ENCODE data around the gene FBXO38.

FBXO38 gene

GRCh38 chr5:148403344-148403743, 19.6 kb downstream of the FBXO38 start:
- DNase-seq (ENCODE audit: low read depth), result no peak

GRCh38 chr5:148406406-148406805, 22.6 kb downstream of the FBXO38 start:
- DNase-seq (ENCODE audit: low read depth), result no peak
- H3K4me3 ChIP-seq (ENCODE audit: low read depth, low read length), result no peak overlapping the region
- TF ChIP-seq, protein P1, sequence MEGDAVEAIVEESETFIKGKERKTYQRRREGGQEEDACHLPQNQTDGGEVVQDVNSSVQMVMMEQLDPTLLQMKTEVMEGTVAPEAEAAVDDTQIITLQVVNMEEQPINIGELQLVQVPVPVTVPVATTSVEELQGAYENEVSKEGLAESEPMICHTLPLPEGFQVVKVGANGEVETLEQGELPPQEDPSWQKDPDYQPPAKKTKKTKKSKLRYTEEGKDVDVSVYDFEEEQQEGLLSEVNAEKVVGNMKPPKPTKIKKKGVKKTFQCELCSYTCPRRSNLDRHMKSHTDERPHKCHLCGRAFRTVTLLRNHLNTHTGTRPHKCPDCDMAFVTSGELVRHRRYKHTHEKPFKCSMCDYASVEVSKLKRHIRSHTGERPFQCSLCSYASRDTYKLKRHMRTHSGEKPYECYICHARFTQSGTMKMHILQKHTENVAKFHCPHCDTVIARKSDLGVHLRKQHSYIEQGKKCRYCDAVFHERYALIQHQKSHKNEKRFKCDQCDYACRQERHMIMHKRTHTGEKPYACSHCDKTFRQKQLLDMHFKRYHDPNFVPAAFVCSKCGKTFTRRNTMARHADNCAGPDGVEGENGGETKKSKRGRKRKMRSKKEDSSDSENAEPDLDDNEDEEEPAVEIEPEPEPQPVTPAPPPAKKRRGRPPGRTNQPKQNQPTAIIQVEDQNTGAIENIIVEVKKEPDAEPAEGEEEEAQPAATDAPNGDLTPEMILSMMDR (IDR thresholded peaks at IDR 0.05; ENCODE audit: insufficient read depth, low read depth, low read length, missing control alignments), result no peak

More at GRCh38 chr5:148403344-148403743, 19.6 kb downstream of the FBXO38 start:
- TF ChIP-seq, protein P1 (IDR thresholded peaks at IDR 0.05; ENCODE audit: insufficient read depth, low read depth, low read length, missing control alignments), result no peak
- H3K4me3 ChIP-seq (ENCODE audit: low read depth, low read length), result no peak overlapping the region

- DNase-seq (ENCODE audit: low read depth), result no peak
Measured at GRCh38 chr5:148408092-148408491, 24.3 kb downstream of the FBXO38 start.

DNA sequence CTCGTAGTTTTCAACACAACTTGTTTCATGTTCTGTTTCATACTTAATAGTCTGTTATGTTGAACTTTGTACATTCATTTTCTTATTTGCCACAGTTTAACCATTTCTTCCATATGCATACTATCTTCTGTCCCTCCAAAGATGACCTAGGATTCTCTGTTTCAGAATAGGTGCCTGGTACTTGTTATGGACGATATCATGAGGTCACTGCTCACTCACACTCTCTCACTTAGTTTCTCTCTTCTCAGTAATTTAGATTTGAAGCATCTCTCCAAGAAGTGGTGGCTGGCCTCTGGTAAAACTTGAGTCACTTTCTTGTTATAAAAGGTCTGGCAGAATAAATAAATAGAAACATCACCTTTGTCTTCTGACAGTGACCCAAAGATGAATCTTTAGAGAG, 28.4 kb downstream of the FBXO38 start:
- no peak for DNase-seq (ENCODE audit: low read depth)
- TF ChIP-seq, protein P1 (IDR thresholded peaks at IDR 0.05; ENCODE audit: insufficient read depth, low read depth, low read length, missing control alignments), result no peak
- no peak overlapping the region for H3K4me3 ChIP-seq (ENCODE audit: low read depth, low read length)

More at GRCh38 chr5:148408092-148408491, 24.3 kb downstream of the FBXO38 start:
- no peak overlapping the region for H3K4me3 ChIP-seq (ENCODE audit: low read depth, low read length)
- TF ChIP-seq, protein P1 (IDR thresholded peaks at IDR 0.05; ENCODE audit: insufficient read depth, low read depth, low read length, missing control alignments), result no peak

- TF ChIP-seq, protein P1 (IDR thresholded peaks at IDR 0.05; ENCODE audit: insufficient read depth, low read depth, low read length, missing control alignments), result no peak
- H3K4me3 ChIP-seq (ENCODE audit: low read depth, low read length), result no peak overlapping the region
- DNase-seq (ENCODE audit: low read depth), result no peak
Measured at GRCh38 chr5:148414833-148415232, 31.1 kb downstream of the FBXO38 start.

- TF ChIP-seq, protein P1 (IDR thresholded peaks at IDR 0.05; ENCODE audit: insufficient read depth, low read depth, low read length, missing control alignments), result no peak
- DNase-seq (ENCODE audit: low read depth), result no peak
- H3K4me3 ChIP-seq (ENCODE audit: low read depth, low read length), result no peak overlapping the region
Measured at GRCh38 chr5:148416416-148416815, 32.7 kb downstream of the FBXO38 start.

GRCh38 chr5:148416921-148417320, 33.2 kb downstream of the FBXO38 start:
- TF ChIP-seq, protein P1 (IDR thresholded peaks at IDR 0.05; ENCODE audit: insufficient read depth, low read depth, low read length, missing control alignments), result no peak
- no peak for DNase-seq (ENCODE audit: low read depth)
- H3K4me3 ChIP-seq (ENCODE audit: low read depth, low read length), result no peak overlapping the region
